Activated gamma-delta T cell treated with anti-CD3 and anti-CD28 coated beads, Interleukin-2, amount 50 U/mL, for 16 hours (primary cell): ENCODE data around the gene NSUN6.
A peak's percentile ranks its signal among the peaks of the same experiment; 100 is the strongest.
"Not testable (repeated sequence)": the region's sequence is repeated elsewhere in the genome, so short reads cannot be mapped to it uniquely, and the experiment has no call there.

ENCODE experiments used
- DNase-seq: peaks from one replicate; pipeline ENCODE4 v3.0.0-alpha.2; 2020; ENCODE audit warnings: low read depth

The NSUN6 gene

GRCh38 chr10:18659819-18660535, 8.6 kb upstream of the NSUN6 start:
- DNase-seq, result no peak

- DNase-seq, result peak; percentile 96
These were observed 7.9 kb upstream of the NSUN6 start, which contains the start of gene ARL5B for GRCh38 chr10:18659125-18659818. Gene ARL5B, plus strand, starts transcription at chr10:18659431. Its CDS starts 207 bp downstream, at chr10:18659638.

- DNase-seq, result no peak
These were observed 7.1 kb upstream of the NSUN6 start for GRCh38 chr10:18658271-18659124.

GRCh38 chr10:18656724-18657123, 5.3 kb upstream of the NSUN6 start:
- DNase-seq, result no peak

DNA sequence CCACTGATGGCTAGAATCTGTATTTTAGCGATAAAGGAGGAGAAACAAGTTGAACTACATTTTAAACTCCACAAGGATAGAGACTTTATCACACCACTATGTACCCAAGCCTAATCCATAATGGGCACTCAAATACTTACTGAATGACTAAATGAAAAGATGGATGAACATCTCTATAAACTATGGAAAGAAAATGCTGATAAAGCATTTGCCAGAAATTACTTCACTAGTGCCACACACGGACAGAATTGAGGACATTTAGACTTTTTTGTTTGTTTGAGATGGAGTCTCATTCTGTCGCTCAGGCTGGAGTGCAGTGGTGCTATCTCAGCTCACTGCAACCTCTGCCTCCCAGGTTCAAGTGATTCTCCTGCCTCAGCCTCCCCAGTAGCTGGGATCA, 1.7 kb upstream of the NSUN6 start:
- DNase-seq, result no peak

DNA sequence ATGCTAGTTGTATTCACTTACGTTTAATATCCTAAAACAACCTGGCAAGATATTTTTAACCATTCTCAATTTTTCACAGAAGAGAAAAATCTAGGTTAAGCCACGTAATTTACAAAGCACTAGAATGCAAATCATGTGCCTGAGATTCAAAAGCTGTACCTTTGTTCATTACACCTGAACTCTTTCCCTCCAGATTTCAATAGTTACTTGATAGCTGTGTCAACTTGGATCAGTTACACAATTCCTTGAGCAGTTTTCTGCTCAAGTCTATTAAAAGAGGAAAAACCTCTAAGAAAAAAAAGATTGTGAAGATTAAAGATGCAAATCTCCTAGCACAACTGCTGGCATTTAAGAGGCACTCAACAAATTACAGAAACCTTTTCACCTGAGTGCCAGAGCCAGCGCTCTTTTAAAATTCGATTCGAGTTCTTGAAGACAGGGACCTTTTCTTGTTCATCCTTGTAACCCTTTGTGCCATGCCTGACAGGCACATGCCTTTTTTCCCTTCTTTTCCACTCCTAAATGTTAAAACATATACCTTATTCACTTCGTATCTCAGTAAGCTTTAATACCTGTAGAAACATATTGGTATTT, 886 bp downstream of the NSUN6 start:
- no peak for DNase-seq

GRCh38 chr10:18649364-18649959, 1.9 kb downstream of the NSUN6 start:
- no peak for DNase-seq

DNA sequence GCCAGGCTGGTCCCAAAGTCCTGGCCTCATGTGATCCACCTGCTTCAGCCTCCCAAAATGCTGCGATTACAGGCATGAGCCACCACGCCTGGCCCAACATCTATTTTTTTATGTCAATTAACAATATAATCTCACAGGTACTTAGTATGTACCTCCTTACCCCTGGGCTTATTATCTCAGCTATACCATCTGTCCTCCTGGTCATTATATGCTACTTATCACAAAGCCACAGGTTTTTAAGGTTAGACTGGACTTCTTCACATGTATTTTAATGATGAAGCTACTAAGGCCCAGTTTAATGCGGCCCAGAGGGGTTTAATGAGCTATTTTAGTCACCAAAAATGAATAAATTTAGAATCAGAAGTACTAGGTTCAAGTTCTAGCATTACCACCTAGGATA, 3.4 kb downstream of the NSUN6 start:
- no peak for DNase-seq

DNA sequence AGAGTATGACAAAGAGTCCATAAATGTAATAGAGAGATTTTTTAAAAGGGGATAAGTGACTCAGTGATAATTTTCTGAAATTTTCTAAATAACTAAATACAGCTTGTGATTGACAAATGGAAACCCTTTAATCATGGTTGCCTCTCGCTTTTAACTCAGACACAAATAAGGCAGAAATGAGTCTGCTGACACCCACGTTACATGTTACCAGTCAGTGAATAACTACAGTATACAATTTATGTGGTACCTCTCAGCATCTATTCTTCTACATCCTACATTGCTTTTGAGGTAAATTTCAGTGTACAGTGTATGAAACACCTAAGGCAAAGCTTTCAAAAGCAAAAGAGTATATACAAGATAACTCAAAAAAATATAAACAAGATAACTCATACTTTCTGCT, 4.2 kb downstream of the NSUN6 start:
- DNase-seq, result no peak

- not testable (repeated sequence) for DNase-seq
These were observed 11.7 kb downstream of the NSUN6 start for GRCh38 chr10:18639719-18640118.

GRCh38 chr10:18637400-18637799, 14.0 kb downstream of the NSUN6 start:
- not testable (repeated sequence) for DNase-seq

- DNase-seq, result no peak
These were observed 15.4 kb downstream of the NSUN6 start for GRCh38 chr10:18635995-18636394.

GRCh38 chr10:18632500-18632899, 18.9 kb downstream of the NSUN6 start:
- DNase-seq, result not testable (repeated sequence)

- peak; percentile 41 for DNase-seq
These were observed 23.9 kb downstream of the NSUN6 start for GRCh38 chr10:18627452-18628018.

DNA sequence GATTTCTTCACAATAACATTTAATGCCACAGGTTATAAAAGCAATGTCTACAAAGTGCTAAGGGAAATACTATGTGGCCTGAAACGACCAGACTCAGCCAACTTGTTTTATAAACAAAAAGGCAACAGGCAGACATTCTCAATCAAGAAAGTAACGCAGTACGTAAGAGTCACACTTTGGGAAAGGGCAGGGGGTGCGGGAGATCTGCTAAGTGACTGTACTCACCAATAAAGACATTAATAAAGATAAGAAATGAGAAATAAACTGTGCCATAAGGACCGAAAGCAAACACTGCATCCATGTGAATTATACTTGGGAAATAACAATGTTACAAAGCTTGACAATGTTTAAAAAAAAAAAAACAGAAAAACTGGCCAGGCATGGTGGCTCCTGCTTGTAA, 25.5 kb downstream of the NSUN6 start:
- DNase-seq, result no peak

DNA sequence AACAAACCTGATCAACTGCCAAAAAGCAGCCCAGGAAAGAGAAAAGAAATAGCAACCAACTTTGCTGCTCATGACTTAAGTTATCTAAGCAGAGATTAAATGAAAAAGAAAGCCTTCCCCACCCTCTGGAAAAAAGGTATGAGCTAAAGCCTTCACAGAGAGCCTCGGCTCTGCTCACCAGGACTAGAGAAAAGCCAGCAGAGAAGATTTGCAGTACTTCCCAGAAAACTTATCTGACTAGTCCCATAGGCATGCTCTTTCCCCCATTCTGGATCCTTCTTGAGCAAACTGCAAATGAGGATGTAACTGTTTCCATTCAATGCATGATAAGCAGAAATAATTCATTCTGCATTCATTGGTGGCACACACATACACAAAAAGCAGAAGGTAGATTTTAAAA, 27.7 kb downstream of the NSUN6 start:
- not testable (repeated sequence) for DNase-seq

GRCh38 chr10:18620856-18621255, 30.5 kb downstream of the NSUN6 start:
- no peak for DNase-seq

DNA sequence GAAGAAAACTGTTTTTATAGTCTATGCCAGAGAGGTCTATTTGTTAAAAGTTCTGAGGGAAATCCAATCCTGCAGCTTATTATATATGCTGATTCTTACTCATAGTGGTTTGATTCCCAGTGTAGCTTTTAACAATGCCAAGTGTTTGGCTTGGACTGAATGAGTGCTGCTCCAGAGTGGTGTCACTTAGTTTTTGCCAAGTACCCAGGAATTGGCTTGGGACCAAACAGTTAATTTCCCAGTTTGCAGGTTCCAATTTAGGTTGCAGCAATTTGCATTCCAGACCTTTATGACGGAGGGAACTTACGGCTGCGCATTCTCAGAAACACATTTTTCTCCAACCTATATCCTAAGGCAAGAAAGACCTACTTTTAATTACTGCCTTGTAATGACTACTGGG, 32.4 kb downstream of the NSUN6 start:
- DNase-seq, result no peak

DNA sequence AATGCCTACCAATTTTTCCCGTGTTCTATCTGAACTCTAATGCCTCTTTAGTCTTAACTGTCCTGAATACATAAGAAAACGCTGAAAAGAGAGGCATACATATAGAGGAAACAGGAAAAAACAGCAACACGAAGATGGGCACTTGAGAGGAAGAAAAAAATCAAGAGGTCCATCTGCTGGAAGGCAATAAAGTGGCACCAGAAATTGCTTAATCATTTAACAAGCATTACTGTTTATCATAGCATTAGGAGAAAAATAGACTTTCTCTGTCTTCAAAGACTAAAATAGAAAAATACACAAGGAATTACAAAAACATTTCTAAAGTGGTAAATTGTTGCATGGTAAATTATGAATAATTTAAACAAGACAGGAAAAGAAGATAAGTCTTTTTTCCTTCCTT, 35.0 kb downstream of the NSUN6 start:
- no peak for DNase-seq

DNA sequence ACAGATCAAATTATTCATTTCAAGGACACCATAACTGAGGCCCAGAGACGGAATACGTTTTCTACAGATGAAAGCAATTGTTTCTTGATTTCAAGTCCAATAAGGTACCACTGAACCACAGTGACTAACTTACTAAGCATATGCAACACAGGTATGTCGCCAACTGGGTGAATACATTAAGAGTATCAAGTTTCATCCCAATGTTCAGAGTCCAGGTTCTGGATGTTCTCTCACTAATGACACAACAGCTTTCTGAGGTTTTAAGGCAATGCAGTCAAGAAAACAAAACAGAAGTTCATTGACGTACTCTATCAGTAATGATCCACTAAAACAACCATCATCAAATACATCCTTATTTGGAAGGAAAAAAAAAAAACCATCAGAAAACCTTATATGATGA, 35.8 kb downstream of the NSUN6 start:
- no peak for DNase-seq

DNA sequence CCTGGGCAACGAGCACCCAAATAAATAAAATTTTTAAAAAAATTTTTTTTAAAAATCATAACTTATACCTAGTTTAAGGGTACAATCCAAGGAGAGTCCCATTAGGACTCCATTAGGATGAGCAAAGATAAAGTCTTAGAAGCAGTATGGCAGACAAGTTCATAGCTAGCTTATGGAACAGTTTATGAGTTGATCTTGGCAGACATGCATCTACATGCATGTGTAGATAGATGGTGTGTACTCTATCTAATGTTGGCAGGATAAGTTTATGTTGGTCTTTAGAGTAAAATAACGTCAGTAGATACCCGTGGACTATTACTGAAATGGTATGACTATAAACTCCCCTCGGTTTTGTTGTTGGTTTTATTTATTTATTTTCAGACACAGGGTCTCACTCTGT, 40.2 kb downstream of the NSUN6 start:
- no peak for DNase-seq

DNA sequence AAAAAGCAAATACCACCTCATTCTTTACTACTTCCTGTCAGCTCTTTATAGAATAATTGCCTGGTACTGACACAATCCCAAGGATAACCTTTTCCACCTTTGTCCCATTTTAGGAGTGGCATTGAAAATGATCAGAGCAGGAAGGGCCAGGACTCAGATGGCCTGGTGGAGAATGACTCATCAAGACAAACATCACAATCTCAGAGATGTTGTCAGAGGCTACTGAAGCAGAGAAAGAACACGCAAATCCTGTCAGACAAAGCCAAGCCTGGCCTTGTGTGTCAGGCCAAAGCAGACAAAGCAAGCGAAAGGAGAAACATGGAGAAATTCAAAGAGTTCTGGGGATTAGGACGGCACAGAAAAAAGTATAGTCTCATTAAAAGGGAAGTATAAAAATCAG, 40.9 kb downstream of the NSUN6 start:
- no peak for DNase-seq
